Ovary (tissue), 9 donors: Measurements from ENCODE around the gene PLIN4. TPM values are rescaled to one million over a fixed set of nuclear protein-coding genes. Genes with fewer than 3 reads are reported as not detected.
A peak's percentile ranks its signal among the peaks of the same experiment; 100 is the strongest.

Source experiments
- DNase-seq, 5 donors: peaks; one replicate each; pipeline ENCODE4 v3.0.0-alpha.2; 2019 to 2020
- H3K27ac ChIP-seq, 2 donors: fragments of 200-600 bp; one replicate each; pipeline versions ENCODE4 v1.5.1 to v1.8.0; 2019 to 2022
- H3K27me3 ChIP-seq: fragments of 200-600 bp; one replicate; pipeline ENCODE4 v1.8.0; 2022
- H3K36me3 ChIP-seq: fragments of 200-600 bp; sonication (generic); one replicate; pipeline ENCODE4 v1.5.1; 2019
- H3K4me1 ChIP-seq: one replicate; pipeline ENCODE4 v1.8.1; 2013; ENCODE audit warnings: mild to moderate bottlenecking, moderate library complexity; ENCODE audit not compliant: insufficient read depth
- H3K4me3 ChIP-seq: fragments of 200-600 bp; sonication (generic); one replicate; pipeline ENCODE4 v1.5.1; 2017
- H3K9me3 ChIP-seq, 2 donors: fragments of 200-600 bp in 1 of 2; sonication (generic) in 1 of 2; one replicate each; pipeline versions ENCODE4 v1.5.1 to v1.8.1; 2013 to 2019; ENCODE audit warnings: mild to moderate bottlenecking in 1 of 2, moderate library complexity in 1 of 2
- EP300 ChIP-seq: sonication (generic); formaldehyde crosslinking; IDR thresholded peaks from one replicate; pipeline ENCODE4 v1.6.1; 2017; ENCODE audit warnings: antibody characterized with exemption
- POLR2A ChIP-seq: fragments of 450-650 bp; IDR thresholded peaks from one replicate; pipeline ENCODE4 v1.6.1; 2017; ENCODE audit warnings: antibody characterized with exemption, mild to moderate bottlenecking, moderate library complexity
- WGBS, 3 donors: extraction: QIAGEN DNeasy Blood & Tissue Kit in 1 of 3; methylation state at CpG; one replicate each; pipeline versions ENCODE4 v1.1.5 to v1.1.7; 2013 to 2017; 5-methylcytosine and 5-hydroxymethylcytosine counted together
- intact Hi-C, 4 donors: fragments of 100-400 bp; cut with DNase I; formaldehyde crosslinking; loops; one replicate each; pipeline versions ENCODE4 v1.11.0 to v1.15.1; 2022 to 2023
- polyA plus RNA-seq, 2 donors: library from polyadenylated mRNA; stranded (reverse); fragments of 200-250 nt in 1 of 2; fragments of 350-450 nt in 1 of 2; fragmentation: Illumina TruSeq in 1 of 2; extraction: RNeasy Lipid Tissue Mini Kit (QIAGEN cat#74804) in 1 of 2; gene quantifications; one replicate each; pipeline ENCODE4 v1.2.3, GENCODE V29; 2013 to 2014
- total RNA-seq, 7 donors: library from RNA; depleted of rRNA in 2 of 7; stranded (reverse); fragments of >200 nt in 2 of 7; fragmentation: NEBNext Ultra II Directional in 3 of 7; extraction: Animal tissue kit (Norgen Biotek cat#: 25700) in 3 of 7; gene quantifications; one replicate each; pipeline versions ENCODE4 v1.1.0 to v1.2.4, GENCODE V29; 2016 to 2023
- TF ChIP-seq, protein P1 (sequence below), 3 donors: fragments of 450-650 bp in 2 of 3; fragments of 200-600 bp in 1 of 3; IDR thresholded peaks; one replicate each; pipeline versions ENCODE4 v1.5.1 to v1.8.0; 2016 to 2022; ENCODE audit warnings: antibody characterized with exemption in 3 of 3, mild to moderate bottlenecking in 1 of 3
- donor health status: DM: no; HTN: no; CAD: no; lungs with moderate emphysema.
- donor health status: DM: no; HTN: no; CAD: no.
- donor health status: Bipolar disorder and iron deficiency.
- donor health status: DM: yes; HTN: yes; CAD: no.
- donor health status: DM: no; HTN: no; CAD: no.
- donor health status: DM: yes; HTN: yes; CAD: no.

The PLIN4 gene
- total and polyA plus RNA-seq, 9 donors: 1.6 to 55.1 (median 21.7) TPM

DNA sequence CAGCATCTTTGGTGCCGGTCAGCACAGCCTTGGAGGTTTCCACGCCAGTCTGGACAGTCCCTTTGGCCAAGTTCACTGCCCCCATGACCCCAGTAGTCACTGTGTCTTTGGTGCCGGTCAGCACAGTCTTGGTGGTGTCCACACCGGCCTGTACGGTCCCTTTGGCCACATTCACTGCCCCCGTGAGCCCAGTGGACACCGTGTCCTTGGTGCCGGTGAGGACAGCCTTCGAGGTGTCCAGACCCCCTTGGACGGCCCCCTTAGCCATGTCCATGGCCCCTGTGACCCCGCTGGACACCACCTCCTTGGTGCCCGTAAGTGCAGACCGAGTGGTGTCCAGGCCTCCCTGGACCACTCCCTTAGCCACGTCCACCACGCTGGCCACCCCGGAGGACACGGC is 5.0 kb downstream of the PLIN4 start:
- Histone ChIP-seq H3K27ac (no peak overlapping the region), H3K36me3 (no peaks in the 10 kb centered on the region), H3K4me3 (no peak overlapping the region), H3K27me3 (no peaks in the 10 kb centered on the region), H3K9me3 (no peaks in the 10 kb centered on the region), H3K4me1 (peaks cover 10% of the 10 kb centered on the region)
- DNase-seq: peak in 2 of 5 donors; percentile 27 to 38
- TF ChIP-seq, protein P1, sequence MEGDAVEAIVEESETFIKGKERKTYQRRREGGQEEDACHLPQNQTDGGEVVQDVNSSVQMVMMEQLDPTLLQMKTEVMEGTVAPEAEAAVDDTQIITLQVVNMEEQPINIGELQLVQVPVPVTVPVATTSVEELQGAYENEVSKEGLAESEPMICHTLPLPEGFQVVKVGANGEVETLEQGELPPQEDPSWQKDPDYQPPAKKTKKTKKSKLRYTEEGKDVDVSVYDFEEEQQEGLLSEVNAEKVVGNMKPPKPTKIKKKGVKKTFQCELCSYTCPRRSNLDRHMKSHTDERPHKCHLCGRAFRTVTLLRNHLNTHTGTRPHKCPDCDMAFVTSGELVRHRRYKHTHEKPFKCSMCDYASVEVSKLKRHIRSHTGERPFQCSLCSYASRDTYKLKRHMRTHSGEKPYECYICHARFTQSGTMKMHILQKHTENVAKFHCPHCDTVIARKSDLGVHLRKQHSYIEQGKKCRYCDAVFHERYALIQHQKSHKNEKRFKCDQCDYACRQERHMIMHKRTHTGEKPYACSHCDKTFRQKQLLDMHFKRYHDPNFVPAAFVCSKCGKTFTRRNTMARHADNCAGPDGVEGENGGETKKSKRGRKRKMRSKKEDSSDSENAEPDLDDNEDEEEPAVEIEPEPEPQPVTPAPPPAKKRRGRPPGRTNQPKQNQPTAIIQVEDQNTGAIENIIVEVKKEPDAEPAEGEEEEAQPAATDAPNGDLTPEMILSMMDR (IDR thresholded peaks at IDR 0.05): no peak
- TF ChIP-seq POLR2A (no peak), EP300 (no peak)
- intact Hi-C loops: no loop called here
- 81 to 87% (median 83%) methylated on average over 14 to 17 of the region's 17 CpGs for WGBS, 3 donors

DNA sequence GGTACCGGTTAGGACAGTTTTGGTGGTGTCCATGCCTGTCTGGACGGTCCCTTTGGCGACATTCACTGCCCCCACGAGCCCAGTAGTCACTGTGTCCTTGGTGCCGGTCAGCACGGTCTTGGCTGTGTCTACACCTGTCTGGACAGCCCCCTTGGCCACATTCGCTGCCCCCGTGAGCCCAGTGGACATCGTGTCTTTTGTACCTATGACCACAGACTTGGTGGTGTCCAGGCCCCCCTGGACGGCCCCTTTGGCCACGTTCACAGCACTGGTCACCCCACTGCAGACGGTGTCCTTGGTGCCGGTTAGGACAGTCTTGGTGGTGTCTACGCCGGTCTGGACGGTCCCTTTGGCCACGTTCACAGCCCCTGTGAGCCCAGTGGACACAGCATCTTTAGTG is 6.2 kb downstream of the PLIN4 start:
- intact Hi-C loops: no loop called here
- no peak for DNase-seq
- Histone ChIP-seq H3K4me1 (no peaks in the 10 kb centered on the region), H3K27me3 (no peaks in the 10 kb centered on the region), H3K27ac (no peak overlapping the region), H3K36me3 (no peaks in the 10 kb centered on the region), H3K9me3 (no peaks in the 10 kb centered on the region), H3K4me3 (no peak overlapping the region)
- 84 to 89% (median 85%) methylated on average over 17 of the region's 17 CpGs for WGBS, 3 donors
- TF ChIP-seq, protein P1 (IDR thresholded peaks at IDR 0.05): no peak
- TF ChIP-seq EP300 (no peak), POLR2A (no peak)

DNA sequence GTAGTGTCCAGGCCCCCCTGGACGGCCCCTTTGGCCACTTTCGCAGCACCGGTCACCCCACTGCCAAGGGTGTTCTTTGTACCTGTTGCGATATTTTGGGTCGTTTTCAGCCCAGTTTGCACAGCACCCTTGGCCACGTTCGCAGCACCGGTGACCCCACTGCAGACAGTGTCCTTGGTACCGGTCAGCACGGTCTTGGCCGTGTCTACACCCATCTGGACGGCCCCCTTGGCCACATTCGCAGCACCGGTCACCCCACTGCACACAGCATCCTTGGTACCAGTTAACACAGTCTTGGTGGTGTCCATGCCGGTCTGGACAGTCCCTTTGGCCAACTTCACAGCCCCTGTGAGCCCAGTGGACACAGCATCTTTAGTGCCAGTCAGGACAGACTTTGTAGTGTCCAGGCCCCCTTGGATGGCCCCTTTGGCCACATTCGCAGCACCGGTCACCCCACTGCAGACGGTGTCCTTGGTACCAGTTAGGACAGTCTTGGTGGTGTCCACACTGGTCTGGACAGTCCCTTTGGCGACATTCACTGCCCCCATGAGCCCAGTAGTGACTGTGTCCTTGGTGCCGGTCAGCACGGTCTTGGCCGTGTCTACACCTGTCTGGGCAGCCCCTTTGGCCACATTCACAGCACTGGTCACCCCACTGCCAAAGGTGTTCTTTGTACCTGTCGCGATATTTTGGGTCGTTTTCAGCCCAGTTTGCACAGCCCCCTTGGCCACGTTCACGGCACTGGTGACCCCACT is 6.8 kb downstream of the PLIN4 start:
- intact Hi-C loops: no loop called here
- Histone ChIP-seq H3K27me3 (no peaks in the 10 kb centered on the region), H3K9me3 (no peaks in the 10 kb centered on the region), H3K4me1 (no peaks in the 10 kb centered on the region), H3K36me3 (no peaks in the 10 kb centered on the region), H3K27ac (no peak overlapping the region), H3K4me3 (no peak overlapping the region)
- TF ChIP-seq, protein P1 (IDR thresholded peaks at IDR 0.05): no peak
- TF ChIP-seq POLR2A: no peak
- no peak for TF ChIP-seq EP300
- 81 to 85% (median 85%) methylated on average over 27 of the region's 27 CpGs for WGBS, 3 donors
- DNase-seq: no peak

DNA sequence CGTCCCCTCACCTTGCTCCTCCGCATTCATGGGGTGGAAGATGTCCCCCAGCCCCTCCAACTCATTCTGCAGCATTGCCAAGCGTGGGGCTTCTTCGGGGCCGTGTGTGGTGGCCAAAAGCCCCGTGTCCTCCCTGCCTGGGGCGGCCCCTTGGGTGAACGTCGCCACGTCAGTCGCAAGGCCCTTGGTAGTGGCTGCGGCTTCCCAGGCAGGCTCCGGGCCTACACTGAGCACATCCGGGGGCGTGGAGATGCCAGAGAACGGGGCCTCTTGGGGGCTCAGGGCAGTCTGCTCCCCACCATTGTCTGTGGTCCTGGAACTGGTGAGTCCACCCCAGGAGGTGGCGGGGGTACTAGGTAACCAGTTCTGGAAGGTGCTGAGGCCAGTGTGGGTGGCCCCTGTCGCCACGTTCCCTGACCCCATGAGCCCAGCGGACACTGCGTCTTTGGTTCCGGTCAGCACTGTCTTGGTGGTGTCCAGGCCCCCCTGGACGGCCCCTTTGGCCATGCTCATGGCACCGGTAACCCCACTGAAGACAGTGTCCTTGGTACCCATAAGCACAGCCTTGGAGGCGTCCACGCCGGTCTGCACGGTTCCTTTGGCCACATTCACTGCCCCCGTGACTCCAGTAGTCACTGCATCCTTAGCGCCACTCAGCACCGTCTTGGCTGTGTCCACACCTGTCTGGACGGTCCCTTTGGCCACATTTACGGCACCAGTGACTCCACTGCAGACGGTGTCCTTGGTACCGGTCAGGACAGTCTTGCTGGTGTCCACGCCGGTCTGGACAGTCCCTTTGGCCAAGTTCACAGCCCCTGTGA is 7.6 kb downstream of the PLIN4 start:
- Histone ChIP-seq H3K27me3 (no peaks in the 10 kb centered on the region), H3K36me3 (no peaks in the 10 kb centered on the region), H3K9me3 (no peaks in the 10 kb centered on the region), H3K4me3 (no peak overlapping the region), H3K27ac (no peak overlapping the region), H3K4me1 (no peaks in the 10 kb centered on the region)
- TF ChIP-seq POLR2A: no peak
- no peak for TF ChIP-seq EP300
- intact Hi-C loops: no loop called here
- DNase-seq: peak in 1 of 5 donors; percentile 22
- 80 to 83% (median 82%) methylated on average over 37 of the region's 37 CpGs for WGBS, 3 donors

DNA sequence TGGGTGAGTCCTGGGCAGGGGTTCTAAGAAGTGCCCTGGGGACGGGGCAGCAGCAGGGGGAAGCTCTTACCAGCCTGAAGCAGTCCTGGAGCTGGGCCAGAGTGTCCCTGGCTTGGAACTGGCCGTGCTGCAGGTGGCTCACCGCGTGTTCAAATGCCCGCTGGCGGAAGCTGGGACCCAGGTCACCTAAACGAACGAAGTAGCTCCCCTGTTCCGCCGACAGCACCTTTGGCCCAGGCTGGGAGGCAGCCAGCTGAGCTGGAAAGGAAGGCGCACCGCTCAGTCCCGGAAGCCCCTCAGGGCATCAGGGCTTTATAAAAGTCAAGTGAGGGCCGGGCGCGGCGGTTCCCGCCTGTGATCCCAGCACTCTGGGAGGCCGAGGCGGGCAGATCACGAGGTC is 9.6 kb downstream of the PLIN4 start:
- H3K4me3 ChIP-seq: no peak overlapping the region
- intact Hi-C loops: no loop called here
- TF ChIP-seq EP300 (no peak), POLR2A (no peak)
- TF ChIP-seq, protein P1 (IDR thresholded peaks at IDR 0.05): no peak
- no peaks in the 10 kb centered on the region for H3K27me3 ChIP-seq
- peak in 2 of 5 donors; percentile 26 to 44 for DNase-seq
- H3K36me3 ChIP-seq: no peaks in the 10 kb centered on the region
- peaks cover 9% of the 10 kb centered on the region for H3K4me1 ChIP-seq
- 90 to 95% (median 90%) methylated on average over 16 to 21 of the region's 21 CpGs for WGBS, 3 donors
- H3K27ac ChIP-seq: no peak overlapping the region
- no peaks in the 10 kb centered on the region for H3K9me3 ChIP-seq
